D341Med (cell line): ENCODE results near the gene CAMKK1.
A peak's percentile ranks its signal among the peaks of the same experiment; 100 is the strongest.

ENCODE experiments used
- DNase-seq: peaks from one replicate; pipeline ENCODE4 v3.0.0; 2012; ENCODE audit warnings: low spot score

The CAMKK1 gene

GRCh38 chr17:3896108-3896967 is 3.5 kb upstream of the CAMKK1 start:
- DNase-seq = no peak

GRCh38 chr17:3895354-3895753 is 2.5 kb upstream of the CAMKK1 start:
- no peak for DNase-seq

GRCh38 chr17:3894911-3895343 is 2.1 kb upstream of the CAMKK1 start:
- no peak for DNase-seq

GRCh38 chr17:3894188-3894587 is 1.3 kb upstream of the CAMKK1 start:
- no peak for DNase-seq

- no peak for DNase-seq
Observed at GRCh38 chr17:3893720-3894116, 865 bp upstream of the CAMKK1 start.

GRCh38 chr17:3892095-3892998 is 506 bp downstream of the CAMKK1 start:
- peak; percentile 53 for DNase-seq

GRCh38 chr17:3891626-3892094 is 1.2 kb downstream of the CAMKK1 start:
- no peak for DNase-seq

GRCh38 chr17:3890878-3891219 is 2.0 kb downstream of the CAMKK1 start:
- no peak for DNase-seq

GRCh38 chr17:3890082-3890877 is 2.6 kb downstream of the CAMKK1 start:
- DNase-seq = peak; percentile 78

GRCh38 chr17:3889325-3890012 is 3.4 kb downstream of the CAMKK1 start:
- no peak for DNase-seq

- DNase-seq = peak; percentile 70
Observed at GRCh38 chr17:3888343-3889171, 4.3 kb downstream of the CAMKK1 start.

- DNase-seq = no peak
Observed at GRCh38 chr17:3887804-3888203, 5.0 kb downstream of the CAMKK1 start.

GRCh38 chr17:3887394-3887793 is 5.5 kb downstream of the CAMKK1 start:
- DNase-seq = no peak

- DNase-seq = no peak
Observed at GRCh38 chr17:3886776-3887175, 6.1 kb downstream of the CAMKK1 start.

- DNase-seq = no peak
Observed at GRCh38 chr17:3885970-3886369, 6.9 kb downstream of the CAMKK1 start.

GRCh38 chr17:3885271-3885670 is 7.6 kb downstream of the CAMKK1 start:
- DNase-seq = no peak

GRCh38 chr17:3884188-3884587 is 8.7 kb downstream of the CAMKK1 start:
- no peak for DNase-seq

GRCh38 chr17:3882276-3882675 is 10.6 kb downstream of the CAMKK1 start:
- no peak for DNase-seq

- no peak for DNase-seq
Observed at GRCh38 chr17:3880983-3881382, 11.9 kb downstream of the CAMKK1 start.

- peak; percentile 49 for DNase-seq
Observed at GRCh38 chr17:3879591-3880417, 13.0 kb downstream of the CAMKK1 start.
